IMR-90 (cell line): Measurements from ENCODE around the gene PTGES. TPM values are rescaled to one million over a fixed set of nuclear protein-coding genes. Genes with fewer than 3 reads are reported as not detected.
"Not testable (repeated sequence)": the region's sequence is repeated elsewhere in the genome, so short reads cannot be mapped to it uniquely, and the experiment has no call there.

ENCODE experiments used
- ATAC-seq: fragments of 200-7000 bp; cut with Tn5 transposase; 2 replicates; pipeline ENCODE4 v1.9.1; 2020; ENCODE audit warnings: low read depth, mild to moderate bottlenecking, moderate library complexity
- BruUV-seq: library from RNA; stranded (reverse); fragments of 400-500 nt; replicated peaks from 2 replicates; lab custom pipeline; 2021; lab: Mats Ljungman, UMichigan
- CTCF ChIA-PET: fragments of 300-600 bp; formaldehyde crosslinking; extraction: SDS; loops from one replicate; lab custom pipeline; 2021; ENCODE audit warnings: antibody characterized with exemption; lab: Yijun Ruan, JAX
- POLR2A ChIA-PET: fragments of 300-600 bp; sonication (Branson Sonifier 250); formaldehyde crosslinking; loops from one replicate; lab custom pipeline; 2022; ENCODE audit warnings: antibody characterized with exemption; ENCODE audit not compliant: unreplicated experiment; lab: Charles Lee
- DNase-seq: peaks from one replicate; pipeline ENCODE4 v3.0.0; 2013
- H2AFZ ChIP-seq: replicated peaks from 2 replicates; pipeline ENCODE3; 2013; ENCODE audit warnings: low read length, mild to moderate bottlenecking; ENCODE audit not compliant: poor library complexity
- H2AK5ac ChIP-seq: 2 replicates; pipeline ENCODE4 v1.6.1; 2013; ENCODE audit warnings: low read depth, low read length, inconsistent platforms
- H2AK9ac ChIP-seq: replicated peaks from 2 replicates; pipeline ENCODE3; 2013; ENCODE audit warnings: mild to moderate bottlenecking, low read depth, low read length, moderate library complexity; ENCODE audit not compliant: poor library complexity
- H2BK120ac ChIP-seq: 2 replicates; pipeline ENCODE4 v1.6.1; 2013; ENCODE audit warnings: low read depth, low read length, inconsistent platforms
- H2BK15ac ChIP-seq: 3 replicates; pipeline ENCODE4 v1.6.1; 2013; ENCODE audit warnings: low read depth, low read length, inconsistent platforms
- H2BK20ac ChIP-seq: 2 replicates; pipeline ENCODE4 v1.6.1; 2013; ENCODE audit warnings: low read depth, mild to moderate bottlenecking, inconsistent platforms, low read length, moderate library complexity
- H2BK5ac ChIP-seq: 2 replicates; pipeline ENCODE4 v1.6.1; 2013; ENCODE audit warnings: mild to moderate bottlenecking, low read depth, low read length, inconsistent platforms; ENCODE audit not compliant: poor library complexity, severe bottlenecking
- H3K14ac ChIP-seq: replicated peaks from 2 replicates; pipeline ENCODE4 v1.6.1; 2013; ENCODE audit warnings: low read depth, low read length, inconsistent platforms
- H3K18ac ChIP-seq: 2 replicates; pipeline ENCODE4 v1.6.1; 2013; ENCODE audit warnings: low read depth, low read length, control low read depth
- H3K23ac ChIP-seq: 2 replicates; pipeline ENCODE4 v1.6.1; 2013; ENCODE audit warnings: low read depth, low read length, inconsistent platforms
- H3K27ac ChIP-seq: 2 replicates; pipeline ENCODE4 v1.5.1; 2013; ENCODE audit warnings: mild to moderate bottlenecking, control low read depth, low read length; ENCODE audit not compliant: insufficient read depth
- H3K27me3 ChIP-seq: 2 replicates; pipeline ENCODE4 v1.6.1; 2013; ENCODE audit warnings: low read length; ENCODE audit not compliant: control insufficient read depth, insufficient read depth
- H3K36me3 ChIP-seq: 2 replicates; pipeline ENCODE4 v1.6.1; 2013; ENCODE audit warnings: low read length, mixed read lengths; ENCODE audit not compliant: control insufficient read depth, insufficient read depth
- H3K4ac ChIP-seq: 2 replicates; pipeline ENCODE4 v1.6.1; 2013; ENCODE audit warnings: low read depth, low read length, inconsistent platforms
- H3K4me1 ChIP-seq: 2 replicates; pipeline ENCODE4 v1.6.1; 2013; ENCODE audit warnings: low read length, mixed read lengths; ENCODE audit not compliant: control insufficient read depth, insufficient read depth
- H3K4me2 ChIP-seq: 2 replicates; pipeline ENCODE4 v1.6.1; 2013; ENCODE audit warnings: low read depth, mild to moderate bottlenecking, control low read depth, low read length, moderate library complexity
- H3K4me3 ChIP-seq: 2 replicates; pipeline ENCODE4 v1.5.1; 2013; ENCODE audit warnings: low read depth, mild to moderate bottlenecking, control low read depth, low read length, moderate library complexity; ENCODE audit not compliant: insufficient read depth
- H3K56ac ChIP-seq: 2 replicates; pipeline ENCODE4 v1.6.1; 2013; ENCODE audit warnings: low read length, inconsistent platforms; ENCODE audit not compliant: insufficient read depth; ENCODE audit errors: extremely low read depth
- H3K79me1 ChIP-seq, 2 experiments: 2 replicates each; pipeline ENCODE4 v1.6.1; 2013; ENCODE audit warnings: low read length in 2 of 2, inconsistent platforms in 1 of 2, low read depth in 1 of 2
- H3K9ac ChIP-seq: 2 replicates; pipeline ENCODE4 v1.6.1; 2013; ENCODE audit warnings: low read depth, low read length, control low read depth
- H3K9me1 ChIP-seq: 2 replicates; pipeline ENCODE4 v1.6.1; 2013; ENCODE audit warnings: low read length, inconsistent platforms; ENCODE audit not compliant: insufficient read depth
- H3K9me3 ChIP-seq: 2 replicates; pipeline ENCODE4 v1.6.1; 2013; ENCODE audit warnings: low read length; ENCODE audit not compliant: control insufficient read depth, insufficient read depth
- H4K20me1 ChIP-seq: 2 replicates; pipeline ENCODE4 v1.6.1; 2013; ENCODE audit warnings: low read length, inconsistent platforms; ENCODE audit not compliant: insufficient read depth
- H4K5ac ChIP-seq: 2 replicates; pipeline ENCODE4 v1.6.1; 2013; ENCODE audit warnings: mild to moderate bottlenecking, low read depth, low read length, control low read depth
- H4K8ac ChIP-seq, 2 experiments: 2 replicates each; pipeline ENCODE4 v1.6.1; 2013; ENCODE audit warnings: low read depth in 2 of 2, low read length in 2 of 2, control low read depth in 1 of 2, inconsistent platforms in 1 of 2
- H4K91ac ChIP-seq: 2 replicates; pipeline ENCODE4 v1.6.1; 2013; ENCODE audit warnings: low read depth, low read length, inconsistent platforms; ENCODE audit not compliant: insufficient read depth
- BHLHE40 ChIP-seq: fragments of 150-350 bp; IDR thresholded peaks from 2 replicates; pipeline ENCODE4 v1.6.1; 2016; ENCODE audit warnings: mild to moderate bottlenecking, low read depth, low read length
- CEBPB ChIP-seq: IDR thresholded peaks from 2 replicates; pipeline ENCODE4 v1.6.1; 2012; ENCODE audit warnings: low read depth, low read length, improper control_type of control experiment
- CHD1 ChIP-seq: IDR thresholded peaks from 2 replicates; pipeline ENCODE4 v1.6.1; 2012; ENCODE audit warnings: low read depth, low read length, improper control_type of control experiment
- MAFK ChIP-seq: IDR thresholded peaks from 2 replicates; pipeline ENCODE4 v1.6.1; 2012; ENCODE audit warnings: low read depth, low read length, improper control_type of control experiment
- WGBS, 2 experiments: methylation state at CpG; one replicate each; pipeline versions ENCODE4 v1.1.5 to v1.1.7; 2013; ENCODE audit warnings: missing lambda C conversion rate in 2 of 2; ENCODE audit not compliant: insufficient read length in 1 of 2; ENCODE audit errors: extremely low coverage in 2 of 2; 5-methylcytosine and 5-hydroxymethylcytosine counted together
- dilution Hi-C: fragments of 300-500 bp; cut with HindIII; formaldehyde crosslinking; loops from one replicate; pipeline ENCODE4 v1.14.3; 2018; ENCODE audit warnings: low sequenced_read_pairs; ENCODE audit not compliant: unreplicated experiment
- in situ Hi-C: fragments of 300-500 bp; cut with MboI; formaldehyde crosslinking; loops from 3 replicates; pipeline ENCODE4 v1.14.3; 2019; ENCODE audit warnings: low sequenced_read_pairs, inconsistent platforms, mixed read lengths
- intact Hi-C: fragments of 100-400 bp; cut with micrococcal nuclease; formaldehyde crosslinking; loops from 2 replicates; pipeline ENCODE4 v1.10.0; 2022
- polyA plus RNA-seq, 3 experiments: library from polyadenylated mRNA; depleted of rRNA; stranded (reverse); fragments of >200 nt; gene quantifications; 2 replicates each; pipeline ENCODE4 v1.2.3, GENCODE V29; 2012; ENCODE audit warnings: low replicate concordance in 1 of 3
- total RNA-seq: library from RNA; depleted of rRNA; stranded (reverse); fragments of >200 nt; gene quantifications from 2 replicates; pipeline ENCODE4 v1.2.3, GENCODE V29; 2012

Gene PTGES
- total and polyA plus RNA-seq, 2 of the 4 experiments (the other 2 are of a cell fraction) = 3.2 to 6.3 TPM

DNA sequence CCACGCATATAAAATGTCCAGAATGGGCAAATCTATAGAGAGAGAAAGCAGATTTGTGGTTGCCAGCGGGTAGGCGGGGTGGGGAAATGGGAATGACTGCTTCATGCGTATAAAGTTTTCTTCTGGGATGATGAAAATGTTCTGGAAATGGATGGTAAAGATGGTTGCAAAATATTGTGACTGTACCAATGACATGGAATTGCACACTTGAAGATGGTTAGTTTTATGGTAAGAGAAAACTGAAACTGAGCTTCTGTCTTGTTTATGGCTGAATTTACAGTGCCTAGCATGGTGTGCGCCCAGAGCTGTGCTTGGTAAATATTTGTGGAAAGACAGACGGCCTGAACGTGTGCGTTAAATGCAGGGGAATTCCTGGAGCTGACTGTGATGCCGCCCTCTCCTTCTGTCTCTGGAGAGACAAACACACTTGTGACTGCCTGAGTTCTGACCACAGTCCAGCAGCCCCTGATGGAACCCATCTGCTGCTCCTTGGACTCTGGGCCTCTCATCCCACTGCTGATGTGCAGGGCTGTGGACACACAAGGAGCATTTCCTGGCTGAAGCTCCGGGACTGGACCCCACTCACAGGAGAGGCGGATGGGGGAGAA, 8.6 kb upstream of the PTGES start:
- 28% methylated on average over 9 of the region's 11 CpGs; no CpG with 5 or more reads in 1 of the 2 experiments for WGBS, 2 experiments
- Histone ChIP-seq H2BK15ac (peak overlapping the region; percentile 77), H2BK20ac (peak overlapping the region; percentile 87), H4K5ac (peak overlapping the region; percentile 96), H4K91ac (peak overlapping the region; percentile 95), H2AK9ac (peak overlapping the region; percentile 56), H2BK5ac (peak overlapping the region; percentile 98), H2AK5ac (peak overlapping the region; percentile 91), H4K8ac (peak overlapping the region; percentile 45 to 91; a peak in 3 of 4 replicates), H3K18ac (peak overlapping the region; percentile 97), H2BK120ac (peak overlapping the region; percentile 95), H3K27ac (peak overlapping the region; percentile 98), H3K9me3 (no peaks in the 10 kb centered on the region), H3K14ac (peak overlapping the region; percentile 86), H4K20me1 (no peaks in the 10 kb centered on the region; the same call in 1 of the 2 replicates), H3K23ac (peak overlapping the region; percentile 90; the same call in 1 of the 2 replicates), H3K36me3 (no peaks in the 10 kb centered on the region), H3K79me1 (no peaks in the 10 kb centered on the region), H2AFZ (peak overlapping the region; percentile 77), H3K4me3 (no peak overlapping the region), H3K4me1 (peaks cover 18% of the 10 kb centered on the region), H3K9me1 (peaks cover 15% of the 10 kb centered on the region), H3K4ac (peak overlapping the region; percentile 93), H3K9ac (peak overlapping the region; percentile 64; the same call in 1 of the 2 replicates), H3K27me3 (no peaks in the 10 kb centered on the region), H3K4me2 (peak overlapping the region; percentile 85), H3K56ac (peak overlapping the region; percentile 27; the same call in 1 of the 2 replicates)
- CTCF ChIA-PET = interaction anchor here (0.7 to 2.8 kb wide), 3 partner anchors 24 to 49 kb away, joined by 3 to 13 read pairs (median 4); no protein-coding TSS in a partner anchor
- TF ChIP-seq BHLHE40 = peak; percentile 63
- peak; percentile 53 for TF ChIP-seq CEBPB
- 0 out of 2 replicates have a peak, but pooled peaks have one; percentile 15 for TF ChIP-seq MAFK
- TF ChIP-seq CHD1 = no peak
- intact Hi-C loops (no loop called here), in situ Hi-C loops (no loop called here), dilution Hi-C loops (no loop called here)
- POLR2A ChIA-PET = interaction anchor here (1.2 kb wide), 1 partner anchor 8 kb away, joined by 3 read pairs; the partner anchor contains the start of gene PTGES
- no TSS peak for BruUV-seq
- peak; percentile 92 for DNase-seq
- ATAC-seq = peak; percentile 69

DNA sequence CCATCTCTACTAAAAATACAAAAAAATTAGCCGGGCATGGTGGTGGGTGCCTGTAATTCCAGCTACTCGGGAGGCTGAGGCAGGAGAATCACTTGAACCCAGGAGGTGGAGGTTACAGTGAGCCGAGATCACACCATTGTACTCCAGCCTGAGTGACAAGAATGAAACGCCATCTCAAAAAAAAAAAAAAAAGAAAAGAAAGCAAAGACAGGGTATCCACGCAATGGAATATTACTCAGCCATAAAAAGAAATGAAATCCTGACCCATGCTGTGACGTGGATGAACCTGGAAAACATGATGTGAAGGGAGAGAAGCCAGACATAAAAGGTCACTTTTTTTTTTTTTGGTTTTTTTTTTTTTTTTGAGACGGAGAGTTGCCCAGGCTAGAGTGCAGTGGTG, 7.9 kb upstream of the PTGES start:
- H2AK9ac ChIP-seq, BruUV-seq, DNase-seq, ATAC-seq, H4K20me1 ChIP-seq, H3K4me2 ChIP-seq, H3K79me1 ChIP-seq, H3K9me3 ChIP-seq, H2AFZ ChIP-seq, H4K91ac ChIP-seq, H3K27me3 ChIP-seq, H3K9ac ChIP-seq, in situ Hi-C loops, intact Hi-C loops, H3K4me3 ChIP-seq, H3K36me3 ChIP-seq, H3K56ac ChIP-seq, dilution Hi-C loops: not testable (repeated sequence)
- H3K18ac ChIP-seq = peak overlapping the region; percentile 6
- H3K27ac ChIP-seq = peak overlapping the region; percentile 98; the same call in 1 of the 2 replicates
- ChIA-PET POLR2A (interaction anchor here (1.2 kb wide), 1 partner anchor 8 kb away, joined by 3 read pairs; the partner anchor contains the start of gene PTGES), CTCF (interaction anchor here (0.6 to 2.8 kb wide), 3 partner anchors 23 to 897 kb away, joined by 3 to 13 read pairs (median 6); no protein-coding TSS in a partner anchor)
- peak overlapping the region; percentile 31; the same call in 1 of the 2 replicates for H3K14ac ChIP-seq
- peak overlapping the region; percentile 38; the same call in 1 of the 2 replicates for H2BK20ac ChIP-seq
- no CpG with 5 or more reads among the region's 7 CpGs for WGBS, 2 experiments
- H3K9me1 ChIP-seq = peaks cover 15% of the 10 kb centered on the region
- H3K4ac ChIP-seq = peak overlapping the region; percentile 55; the same call in 1 of the 2 replicates
- 0 out of 2 replicates have a peak overlapping the region, but pooled peaks have one; percentile 34 for H4K5ac ChIP-seq
- peak overlapping the region; percentile 6; the same call in 1 of the 2 replicates for H2AK5ac ChIP-seq
- peak overlapping the region; percentile 45 to 91; a peak in 2 of 4 replicates for H4K8ac ChIP-seq
- H3K23ac ChIP-seq = 0 out of 2 replicates have a peak overlapping the region, but pooled peaks have one; percentile 53
- peak overlapping the region; percentile 0; the same call in 1 of the 3 replicates for H2BK15ac ChIP-seq
- peaks cover 18% of the 10 kb centered on the region for H3K4me1 ChIP-seq
- peak overlapping the region; percentile 98 for H2BK5ac ChIP-seq
- peak overlapping the region; percentile 95 for H2BK120ac ChIP-seq
